ENCODE measurements around the gene CHID1. TPM values are rescaled to one million over a fixed set of nuclear protein-coding genes. Genes with fewer than 3 reads are reported as not detected.
A peak's percentile ranks its signal among the peaks of the same experiment; 100 is the strongest.

The CHID1 gene
- total and polyA plus RNA-seq, 2 experiments from 2014 or later = 54.1 to 67.3 TPM

DNA sequence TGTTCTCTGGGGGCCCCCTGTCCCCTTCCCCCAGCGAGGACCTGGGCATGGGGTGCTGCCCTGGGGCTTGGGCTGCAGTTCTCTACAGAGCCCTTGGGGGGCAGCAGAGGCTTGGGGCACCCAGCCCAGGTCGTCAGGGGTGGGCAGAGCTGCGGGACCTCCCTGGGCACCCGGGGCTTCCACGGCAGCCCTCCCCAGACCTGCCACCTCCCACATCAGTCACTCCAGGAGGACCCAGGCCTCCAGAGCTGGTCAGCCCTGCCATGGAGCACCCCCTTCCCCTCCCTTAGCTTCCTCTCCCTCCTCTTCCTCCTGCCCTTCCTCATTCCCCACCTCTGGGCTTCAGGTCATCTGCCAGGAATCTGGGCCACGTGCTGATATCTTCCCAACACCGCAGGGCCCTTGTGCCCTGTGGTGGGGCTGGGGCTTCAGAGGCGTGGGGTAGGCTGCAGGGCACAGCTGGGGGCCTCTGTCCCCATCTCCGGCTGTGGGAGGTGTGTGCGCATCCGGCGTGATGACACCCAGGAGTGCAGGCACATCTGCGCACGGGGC, 62.2 kb downstream of the CHID1 start:
- no peaks in the 10 kb centered on the region for H3K36me3 Mint-ChIP-seq (ENCODE audit: low read depth)
- no peak overlapping the region for H2AFZ ChIP-seq
- H3F3A ChIP-seq (replicated peaks; ENCODE audit: low read depth) = 0 out of 2 replicates have a peak, but pooled peaks cover 5% of the 10 kb centered on the region
- peaks cover 20% of the 10 kb centered on the region for H3K27me3 Mint-ChIP-seq (ENCODE audit: insufficient read depth, low read depth, poor library complexity)
- peaks cover 28% of the 10 kb centered on the region for H3K4me1 Mint-ChIP-seq
- peak overlapping the region; percentile 90 for H3K4me2 ChIP-seq
- peaks cover 17% of the 10 kb centered on the region for H4K20me1 ChIP-seq (replicated peaks; ENCODE audit: insufficient read depth)
- no peaks in the 10 kb centered on the region for H3K9me3 Mint-ChIP-seq
- no peak overlapping the region for H3K27ac Mint-ChIP-seq
- H3K4me3 ChIP-seq = peak overlapping the region; percentile 70
- DNase-seq (ENCODE audit: low spot score) = peak; percentile 70
- H3K36me3 ChIP-seq (ENCODE audit: insufficient read depth) = no peaks in the 10 kb centered on the region
- TF ChIP-seq JUNB (IDR thresholded peaks at IDR 0.05; ENCODE audit: unreplicated experiment) = no peak
- TF ChIP-seq, protein P1, sequence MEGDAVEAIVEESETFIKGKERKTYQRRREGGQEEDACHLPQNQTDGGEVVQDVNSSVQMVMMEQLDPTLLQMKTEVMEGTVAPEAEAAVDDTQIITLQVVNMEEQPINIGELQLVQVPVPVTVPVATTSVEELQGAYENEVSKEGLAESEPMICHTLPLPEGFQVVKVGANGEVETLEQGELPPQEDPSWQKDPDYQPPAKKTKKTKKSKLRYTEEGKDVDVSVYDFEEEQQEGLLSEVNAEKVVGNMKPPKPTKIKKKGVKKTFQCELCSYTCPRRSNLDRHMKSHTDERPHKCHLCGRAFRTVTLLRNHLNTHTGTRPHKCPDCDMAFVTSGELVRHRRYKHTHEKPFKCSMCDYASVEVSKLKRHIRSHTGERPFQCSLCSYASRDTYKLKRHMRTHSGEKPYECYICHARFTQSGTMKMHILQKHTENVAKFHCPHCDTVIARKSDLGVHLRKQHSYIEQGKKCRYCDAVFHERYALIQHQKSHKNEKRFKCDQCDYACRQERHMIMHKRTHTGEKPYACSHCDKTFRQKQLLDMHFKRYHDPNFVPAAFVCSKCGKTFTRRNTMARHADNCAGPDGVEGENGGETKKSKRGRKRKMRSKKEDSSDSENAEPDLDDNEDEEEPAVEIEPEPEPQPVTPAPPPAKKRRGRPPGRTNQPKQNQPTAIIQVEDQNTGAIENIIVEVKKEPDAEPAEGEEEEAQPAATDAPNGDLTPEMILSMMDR (conservative IDR thresholded peaks at IDR 0.05; ENCODE audit: low read depth in 2 of 2) = peak; percentile 72 to 82
- peak overlapping the region; percentile 66 for H3K4me3 Mint-ChIP-seq
- H3K4me1 ChIP-seq (ENCODE audit: insufficient read depth) = peaks cover 31% of the 10 kb centered on the region
- peak; percentile 7 for ATAC-seq
- 0 out of 2 replicates have a peak, but pooled peaks cover 3% of the 10 kb centered on the region for H3K79me2 ChIP-seq (replicated peaks; ENCODE audit: insufficient read depth)
- H3K27me3 ChIP-seq (ENCODE audit: insufficient read depth) = no peaks in the 10 kb centered on the region
- no peak overlapping the region for H3K27ac ChIP-seq (ENCODE audit: low read depth)
- H3K9me2 ChIP-seq (ENCODE audit: insufficient read depth) = no peaks in the 10 kb centered on the region

DNA sequence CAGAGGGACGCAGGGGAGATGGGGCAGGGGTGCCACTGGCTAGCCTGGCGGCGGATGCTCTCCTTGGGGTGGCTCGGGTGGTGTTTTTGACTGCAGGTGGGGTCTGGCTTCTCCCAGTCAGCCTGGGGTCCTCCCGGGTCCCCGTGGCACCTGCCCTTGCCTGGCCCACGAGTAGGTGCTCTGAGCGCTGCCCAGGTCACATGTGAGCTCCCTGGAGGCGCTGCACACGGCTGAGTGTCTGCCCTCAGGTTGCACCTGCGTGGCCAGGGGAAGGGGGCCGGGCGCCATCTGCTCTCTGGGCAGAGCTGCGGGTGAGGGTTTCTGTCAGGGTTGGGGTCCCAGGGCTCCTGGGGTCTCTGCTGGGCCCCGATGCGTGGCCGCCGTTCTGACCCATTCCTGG, 62.7 kb downstream of the CHID1 start:
- Mint-ChIP-seq H3K4me1 (peaks cover 28% of the 10 kb centered on the region), H3K4me3 (no peak overlapping the region), H3K36me3 (ENCODE audit: low read depth) (no peaks in the 10 kb centered on the region), H3K9me3 (no peaks in the 10 kb centered on the region), H3K27ac (no peak overlapping the region), H3K27me3 (ENCODE audit: insufficient read depth, low read depth, poor library complexity) (peaks cover 20% of the 10 kb centered on the region)
- no peaks in the 10 kb centered on the region for H3K36me3 ChIP-seq (ENCODE audit: insufficient read depth)
- 0 out of 2 replicates have a peak, but pooled peaks cover 3% of the 10 kb centered on the region for H3K79me2 ChIP-seq (replicated peaks; ENCODE audit: insufficient read depth)
- no peak overlapping the region for H3K27ac ChIP-seq (ENCODE audit: low read depth)
- H2AFZ ChIP-seq = no peak overlapping the region
- DNase-seq (ENCODE audit: low spot score) (no peak), ATAC-seq (no peak)
- no peak overlapping the region for H3K4me3 ChIP-seq
- 0 out of 2 replicates have a peak, but pooled peaks cover 5% of the 10 kb centered on the region for H3F3A ChIP-seq (replicated peaks; ENCODE audit: low read depth)
- H3K4me2 ChIP-seq = no peak overlapping the region
- no peaks in the 10 kb centered on the region for H3K27me3 ChIP-seq (ENCODE audit: insufficient read depth)
- peaks cover 17% of the 10 kb centered on the region for H4K20me1 ChIP-seq (replicated peaks; ENCODE audit: insufficient read depth)
- no peaks in the 10 kb centered on the region for H3K9me2 ChIP-seq (ENCODE audit: insufficient read depth)
- peaks cover 31% of the 10 kb centered on the region for H3K4me1 ChIP-seq (ENCODE audit: insufficient read depth)
- TF ChIP-seq NANOG (IDR thresholded peaks at IDR 0.05; ENCODE audit: borderline replicate concordance) (no peak), EZH2phosphoT487 (IDR thresholded peaks at IDR 0.05; ENCODE audit: unreplicated experiment) (no peak), STAT1 (IDR thresholded peaks at IDR 0.05; ENCODE audit: unreplicated experiment) (no peak), ZNF331 (CRISPR knock-in tag; IDR thresholded peaks at IDR 0.05; ENCODE audit: low read depth) (no peak), JUNB (IDR thresholded peaks at IDR 0.05; ENCODE audit: unreplicated experiment) (no peak), CREB1 (CRISPR knock-in tag; IDR thresholded peaks at IDR 0.05; ENCODE audit: low read depth) (no peak), POLR2AphosphoS5 (IDR thresholded peaks at IDR 0.05; ENCODE audit: low read depth) (no peak)
- TF ChIP-seq, protein P1 (conservative IDR thresholded peaks at IDR 0.05; ENCODE audit: low read depth in 2 of 2) = no peak
- TF ChIP-seq, protein P2, sequence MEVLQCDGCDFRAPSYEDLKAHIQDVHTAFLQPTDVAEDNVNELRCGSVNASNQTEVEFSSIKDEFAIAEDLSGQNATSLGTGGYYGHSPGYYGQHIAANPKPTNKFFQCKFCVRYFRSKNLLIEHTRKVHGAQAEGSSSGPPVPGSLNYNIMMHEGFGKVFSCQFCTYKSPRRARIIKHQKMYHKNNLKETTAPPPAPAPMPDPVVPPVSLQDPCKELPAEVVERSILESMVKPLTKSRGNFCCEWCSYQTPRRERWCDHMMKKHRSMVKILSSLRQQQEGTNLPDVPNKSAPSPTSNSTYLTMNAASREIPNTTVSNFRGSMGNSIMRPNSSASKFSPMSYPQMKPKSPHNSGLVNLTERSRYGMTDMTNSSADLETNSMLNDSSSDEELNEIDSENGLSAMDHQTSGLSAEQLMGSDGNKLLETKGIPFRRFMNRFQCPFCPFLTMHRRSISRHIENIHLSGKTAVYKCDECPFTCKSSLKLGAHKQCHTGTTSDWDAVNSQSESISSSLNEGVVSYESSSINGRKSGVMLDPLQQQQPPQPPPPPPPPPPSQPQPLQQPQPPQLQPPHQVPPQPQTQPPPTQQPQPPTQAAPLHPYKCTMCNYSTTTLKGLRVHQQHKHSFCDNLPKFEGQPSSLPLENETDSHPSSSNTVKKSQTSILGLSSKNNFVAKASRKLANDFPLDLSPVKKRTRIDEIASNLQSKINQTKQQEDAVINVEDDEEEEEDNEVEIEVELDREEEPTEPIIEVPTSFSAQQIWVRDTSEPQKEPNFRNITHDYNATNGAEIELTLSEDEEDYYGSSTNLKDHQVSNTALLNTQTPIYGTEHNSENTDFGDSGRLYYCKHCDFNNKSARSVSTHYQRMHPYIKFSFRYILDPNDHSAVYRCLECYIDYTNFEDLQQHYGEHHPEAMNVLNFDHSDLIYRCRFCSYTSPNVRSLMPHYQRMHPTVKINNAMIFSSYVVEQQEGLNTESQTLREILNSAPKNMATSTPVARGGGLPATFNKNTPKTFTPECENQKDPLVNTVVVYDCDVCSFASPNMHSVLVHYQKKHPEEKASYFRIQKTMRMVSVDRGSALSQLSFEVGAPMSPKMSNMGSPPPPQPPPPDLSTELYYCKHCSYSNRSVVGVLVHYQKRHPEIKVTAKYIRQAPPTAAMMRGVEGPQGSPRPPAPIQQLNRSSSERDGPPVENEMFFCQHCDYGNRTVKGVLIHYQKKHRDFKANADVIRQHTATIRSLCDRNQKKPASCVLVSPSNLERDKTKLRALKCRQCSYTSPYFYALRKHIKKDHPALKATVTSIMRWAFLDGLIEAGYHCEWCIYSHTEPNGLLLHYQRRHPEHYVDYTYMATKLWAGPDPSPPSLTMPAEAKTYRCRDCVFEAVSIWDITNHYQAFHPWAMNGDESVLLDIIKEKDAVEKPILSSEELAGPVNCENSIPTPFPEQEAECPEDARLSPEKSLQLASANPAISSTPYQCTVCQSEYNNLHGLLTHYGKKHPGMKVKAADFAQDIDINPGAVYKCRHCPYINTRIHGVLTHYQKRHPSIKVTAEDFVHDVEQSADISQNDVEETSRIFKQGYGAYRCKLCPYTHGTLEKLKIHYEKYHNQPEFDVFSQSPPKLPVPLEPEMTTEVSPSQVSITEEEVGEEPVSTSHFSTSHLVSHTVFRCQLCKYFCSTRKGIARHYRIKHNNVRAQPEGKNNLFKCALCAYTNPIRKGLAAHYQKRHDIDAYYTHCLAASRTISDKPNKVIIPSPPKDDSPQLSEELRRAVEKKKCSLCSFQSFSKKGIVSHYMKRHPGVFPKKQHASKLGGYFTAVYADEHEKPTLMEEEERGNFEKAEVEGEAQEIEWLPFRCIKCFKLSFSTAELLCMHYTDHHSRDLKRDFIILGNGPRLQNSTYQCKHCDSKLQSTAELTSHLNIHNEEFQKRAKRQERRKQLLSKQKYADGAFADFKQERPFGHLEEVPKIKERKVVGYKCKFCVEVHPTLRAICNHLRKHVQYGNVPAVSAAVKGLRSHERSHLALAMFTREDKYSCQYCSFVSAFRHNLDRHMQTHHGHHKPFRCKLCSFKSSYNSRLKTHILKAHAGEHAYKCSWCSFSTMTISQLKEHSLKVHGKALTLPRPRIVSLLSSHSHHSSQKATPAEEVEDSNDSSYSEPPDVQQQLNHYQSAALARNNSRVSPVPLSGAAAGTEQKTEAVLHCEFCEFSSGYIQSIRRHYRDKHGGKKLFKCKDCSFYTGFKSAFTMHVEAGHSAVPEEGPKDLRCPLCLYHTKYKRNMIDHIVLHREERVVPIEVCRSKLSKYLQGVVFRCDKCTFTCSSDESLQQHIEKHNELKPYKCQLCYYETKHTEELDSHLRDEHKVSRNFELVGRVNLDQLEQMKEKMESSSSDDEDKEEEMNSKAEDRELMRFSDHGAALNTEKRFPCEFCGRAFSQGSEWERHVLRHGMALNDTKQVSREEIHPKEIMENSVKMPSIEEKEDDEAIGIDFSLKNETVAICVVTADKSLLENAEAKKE (CRISPR knock-in tag; IDR thresholded peaks at IDR 0.05) = no peak
- TF ChIP-seq, protein P3, sequence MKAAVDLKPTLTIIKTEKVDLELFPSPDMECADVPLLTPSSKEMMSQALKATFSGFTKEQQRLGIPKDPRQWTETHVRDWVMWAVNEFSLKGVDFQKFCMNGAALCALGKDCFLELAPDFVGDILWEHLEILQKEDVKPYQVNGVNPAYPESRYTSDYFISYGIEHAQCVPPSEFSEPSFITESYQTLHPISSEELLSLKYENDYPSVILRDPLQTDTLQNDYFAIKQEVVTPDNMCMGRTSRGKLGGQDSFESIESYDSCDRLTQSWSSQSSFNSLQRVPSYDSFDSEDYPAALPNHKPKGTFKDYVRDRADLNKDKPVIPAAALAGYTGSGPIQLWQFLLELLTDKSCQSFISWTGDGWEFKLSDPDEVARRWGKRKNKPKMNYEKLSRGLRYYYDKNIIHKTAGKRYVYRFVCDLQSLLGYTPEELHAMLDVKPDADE (IDR thresholded peaks at IDR 0.05) = no peak

Data from GM23338 (cell line).